ENCODE data around the gene SIRPB2.
A peak's percentile ranks its signal among the peaks of the same experiment; 100 is the strongest.

The SIRPB2 gene

GRCh38 chr20:1491281-1491840, at the start of gene SIRPB2:
TSS of gene SIRPB2 (minus strand) at chr20:1491420. CDS start at chr20:1491359, 61 bp downstream.
- DNase-seq (ENCODE audit: low spot score): no peak

GRCh38 chr20:1539816-1540419, 48.7 kb upstream of the SIRPB2 start:
- DNase-seq (ENCODE audit: low spot score): no peak

DNA sequence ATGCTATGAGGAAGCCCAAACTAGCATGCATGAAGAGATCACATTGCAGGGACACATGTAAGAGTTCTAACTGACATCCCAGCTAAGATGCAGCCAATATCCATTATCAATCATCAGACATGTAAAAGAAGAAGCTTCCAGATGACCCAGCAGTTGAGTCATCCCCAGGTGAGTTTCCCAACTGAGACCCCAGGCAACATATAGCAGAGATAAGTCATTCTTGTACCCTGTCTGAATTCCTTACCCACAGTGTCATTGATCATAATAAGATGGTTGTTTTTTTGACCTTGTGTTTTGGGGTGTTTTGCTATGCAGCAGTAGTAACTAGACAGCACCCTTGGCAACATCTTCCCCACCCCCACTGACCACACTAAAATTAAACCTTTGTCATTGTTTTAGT, 47.4 kb upstream of the SIRPB2 start:
- DNase-seq (ENCODE audit: low spot score): no peak

- peak; percentile 60 for DNase-seq (ENCODE audit: low spot score)
These were observed 46.5 kb upstream of the SIRPB2 start for GRCh38 chr20:1537731-1538058.

DNA sequence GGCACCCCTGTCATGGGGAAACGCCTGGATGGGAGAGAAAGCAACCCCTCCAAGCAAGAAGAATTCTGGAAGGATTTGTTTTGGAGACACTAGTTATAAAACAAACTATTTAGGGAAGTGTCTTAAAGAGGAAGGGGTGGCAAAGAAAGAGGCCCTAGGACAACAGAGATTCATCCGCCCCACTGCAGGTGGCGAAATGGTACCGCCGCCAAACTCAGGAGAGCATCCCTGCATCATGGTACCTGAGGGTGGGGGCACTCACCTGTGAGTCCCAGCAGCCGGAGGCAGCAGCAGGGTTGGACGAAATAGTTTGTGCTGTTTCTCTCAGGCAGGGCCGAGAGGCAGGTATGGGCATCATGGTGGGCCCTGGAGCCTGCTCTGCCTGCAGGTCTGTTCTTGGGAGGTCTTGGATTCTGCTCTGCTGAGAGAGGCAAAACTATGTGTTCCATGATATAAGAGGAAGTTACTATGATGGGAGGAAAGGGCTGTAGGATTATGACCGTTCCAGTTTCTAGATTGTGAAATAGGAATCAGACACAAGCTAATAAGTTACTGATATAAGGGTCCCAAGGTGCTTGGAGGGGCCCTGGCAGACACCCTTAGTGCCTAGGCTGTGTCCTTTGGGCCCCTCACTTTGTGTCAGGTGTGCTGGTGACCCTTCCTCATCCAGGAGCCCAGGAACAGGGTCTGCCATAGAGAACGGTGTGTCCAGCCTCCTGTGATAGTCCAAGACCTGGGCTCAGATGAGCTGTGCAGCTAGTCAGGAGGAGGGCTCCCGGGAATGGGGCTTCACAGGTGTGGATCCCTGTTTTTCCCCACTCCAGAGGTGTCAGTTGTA, 45.9 kb upstream of the SIRPB2 start:
- DNase-seq (ENCODE audit: low spot score): no peak

DNA sequence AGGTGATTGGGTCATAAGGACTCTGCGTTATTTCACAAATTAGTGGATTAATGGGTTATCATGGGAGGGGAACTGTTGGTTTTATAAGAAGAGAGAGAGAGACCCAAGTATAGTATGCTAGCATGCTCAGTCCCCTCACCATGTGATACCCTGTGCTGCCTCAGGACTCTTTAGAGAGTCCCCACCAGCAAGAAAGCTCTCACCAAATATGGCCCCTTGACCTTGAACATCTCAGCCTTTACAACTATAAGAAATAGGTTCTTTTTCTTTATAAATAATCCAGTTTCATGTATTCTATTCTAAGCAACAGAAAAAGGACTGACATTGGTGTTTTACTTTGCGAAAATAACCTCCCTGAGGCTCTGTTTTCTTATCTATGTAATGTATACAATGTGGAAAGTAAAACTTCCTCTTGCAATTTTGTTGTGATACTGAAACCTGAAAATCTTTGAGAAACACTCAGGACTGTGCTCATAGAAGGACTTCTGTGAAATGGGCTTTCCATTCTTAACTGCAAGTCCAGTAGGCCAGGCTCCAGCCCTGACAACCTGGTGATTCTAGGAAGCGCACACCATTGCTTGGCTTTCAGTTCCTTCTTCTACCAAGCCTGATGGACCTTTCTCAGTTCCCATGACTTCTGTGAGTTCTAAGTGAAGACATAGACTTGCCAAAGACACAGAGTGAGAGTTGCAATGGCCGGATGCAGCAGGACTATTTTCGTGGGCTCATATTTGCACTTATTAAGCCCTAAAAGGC, 44.4 kb upstream of the SIRPB2 start:
- peak; percentile 41 for DNase-seq (ENCODE audit: low spot score)

DNA sequence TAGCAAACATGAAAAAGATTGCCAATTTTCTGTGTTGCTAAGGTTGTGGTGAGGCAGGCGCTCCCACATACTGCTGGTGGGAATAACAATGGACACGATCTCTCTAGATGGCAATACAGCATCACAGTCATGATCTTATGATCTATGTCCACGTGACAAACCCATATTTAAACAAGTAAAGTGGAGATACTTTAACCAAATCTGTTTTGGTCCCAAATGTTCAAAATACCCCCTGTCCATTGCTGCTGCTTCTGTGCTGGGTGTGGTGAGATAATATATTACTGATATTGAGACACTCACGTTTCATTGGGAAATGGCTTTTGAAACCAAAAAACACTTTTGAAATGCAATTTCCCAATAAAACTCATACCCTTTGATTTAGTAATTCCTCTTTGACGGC, 43.3 kb upstream of the SIRPB2 start:
- DNase-seq (ENCODE audit: low spot score): no peak

DNA sequence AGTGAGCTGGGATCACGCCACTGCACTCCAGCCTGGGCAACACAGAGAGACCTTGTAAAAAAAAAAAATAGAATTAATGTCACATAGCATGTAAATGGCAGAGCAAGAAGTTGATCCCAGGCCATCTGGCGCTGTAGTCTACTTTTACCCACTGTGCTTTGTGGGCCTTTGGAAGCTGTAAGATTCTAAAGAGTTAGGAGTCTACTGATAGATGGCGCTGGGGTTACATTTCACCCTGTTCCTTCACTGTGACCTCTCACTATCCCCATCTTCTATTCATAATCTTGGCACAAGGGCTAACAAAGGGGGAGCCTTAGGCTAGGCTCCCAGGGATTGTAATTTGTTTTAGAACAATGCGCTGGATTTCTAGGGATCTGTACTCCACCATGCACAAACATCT, 41.8 kb upstream of the SIRPB2 start:
- DNase-seq (ENCODE audit: low spot score): no peak

- DNase-seq (ENCODE audit: low spot score): no peak
These were observed 37.6 kb upstream of the SIRPB2 start for GRCh38 chr20:1528811-1529210.

DNA sequence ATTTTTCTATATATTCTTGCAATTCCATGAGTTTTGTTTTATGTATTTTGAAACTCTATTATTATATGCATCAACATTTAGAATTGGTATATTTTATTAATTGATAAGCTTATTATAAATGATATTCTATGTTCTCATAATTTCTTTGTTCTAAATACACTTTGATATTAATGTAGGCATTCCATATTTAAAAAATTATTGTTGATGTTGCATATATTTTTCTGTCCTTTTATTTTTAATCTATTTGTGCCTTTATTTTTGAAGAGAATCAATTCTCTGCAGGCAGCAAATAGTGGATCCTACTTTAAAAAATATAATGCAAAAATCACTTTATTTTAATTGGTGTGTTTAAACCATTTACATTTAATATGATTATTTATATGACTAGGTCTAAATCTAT, 36.7 kb upstream of the SIRPB2 start:
- no peak for DNase-seq (ENCODE audit: low spot score)

DNA sequence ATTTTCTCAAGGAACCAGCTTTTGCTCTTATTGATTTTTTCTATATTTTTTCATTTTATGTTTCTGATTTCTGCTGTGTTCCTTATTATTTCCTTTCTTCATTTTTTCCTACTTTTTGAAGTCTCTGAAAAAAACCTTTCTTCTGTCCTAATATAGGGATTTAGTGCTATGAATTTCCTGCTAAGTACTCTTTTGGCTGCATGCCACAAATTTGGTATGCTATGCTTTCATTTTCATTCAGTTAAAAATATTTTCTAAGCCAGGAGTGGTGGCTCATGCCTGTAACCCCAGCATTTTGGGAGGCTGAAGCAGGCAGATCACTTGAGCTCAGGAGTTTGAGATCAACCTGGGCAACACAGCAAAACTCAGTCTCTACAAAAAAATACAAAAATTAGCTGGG, 35.7 kb upstream of the SIRPB2 start:
- no peak for DNase-seq (ENCODE audit: low spot score)

- no peak for DNase-seq (ENCODE audit: low spot score)
These were observed 35.1 kb upstream of the SIRPB2 start for GRCh38 chr20:1526310-1526709.

DNA sequence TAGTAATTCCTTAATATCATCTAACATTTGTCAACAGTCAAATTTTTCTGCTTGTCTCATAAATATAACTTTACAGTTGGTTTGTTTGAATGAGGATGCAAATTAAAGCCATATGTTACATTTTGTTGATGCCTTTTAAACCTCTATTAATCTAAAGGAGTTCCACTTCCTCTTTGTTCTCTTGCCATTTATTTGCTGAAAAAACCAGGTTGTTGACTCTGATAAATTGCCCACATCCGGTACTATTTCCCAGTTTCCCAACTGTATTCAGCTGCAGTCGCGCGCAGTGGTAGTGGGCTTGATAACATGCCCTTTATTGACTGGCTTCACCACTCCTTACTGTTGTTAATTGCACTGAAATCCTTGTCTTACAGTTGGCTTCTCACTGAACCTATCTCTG, 32.8 kb upstream of the SIRPB2 start:
- DNase-seq (ENCODE audit: low spot score): peak; percentile 42

DNA sequence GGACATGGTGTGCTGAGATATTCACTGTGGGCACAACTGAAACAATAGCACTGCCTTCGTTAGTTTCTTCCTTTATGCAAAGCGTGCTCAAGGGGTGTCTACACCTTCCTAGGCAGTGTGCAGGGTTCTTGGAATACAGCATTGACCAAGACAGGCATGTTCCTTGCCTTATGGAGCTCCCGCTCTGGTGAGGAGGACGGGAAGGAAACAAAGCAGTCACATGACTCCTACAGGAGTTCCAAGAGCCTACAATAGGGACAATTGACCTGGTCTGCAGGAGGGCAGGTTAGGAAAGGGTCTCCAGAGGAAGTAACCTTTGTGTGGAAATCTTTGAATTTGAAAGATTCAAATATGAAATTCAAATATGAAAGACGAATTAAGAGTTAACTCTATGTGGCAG, 25.8 kb upstream of the SIRPB2 start:
- no peak for DNase-seq (ENCODE audit: low spot score)

DNA sequence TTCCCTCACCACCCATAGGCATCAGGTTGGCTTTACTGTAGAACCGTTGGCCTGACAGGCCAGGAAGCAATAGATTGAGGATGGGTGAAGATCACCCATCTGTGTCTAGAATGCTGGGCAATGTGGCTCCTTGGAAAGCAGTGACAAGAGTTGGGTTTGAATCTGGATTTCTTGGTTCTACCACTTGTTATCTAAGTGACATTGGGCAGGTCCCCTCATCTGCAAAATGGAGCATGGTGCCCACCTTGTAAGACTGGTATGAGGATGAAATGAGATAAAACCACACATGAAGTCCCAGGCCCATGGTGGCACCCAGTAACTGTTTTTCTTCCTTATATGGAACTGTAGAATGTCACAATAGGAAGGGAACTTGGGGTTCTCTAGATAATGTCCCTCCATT, 22.6 kb upstream of the SIRPB2 start:
- DNase-seq (ENCODE audit: low spot score): no peak

DNA sequence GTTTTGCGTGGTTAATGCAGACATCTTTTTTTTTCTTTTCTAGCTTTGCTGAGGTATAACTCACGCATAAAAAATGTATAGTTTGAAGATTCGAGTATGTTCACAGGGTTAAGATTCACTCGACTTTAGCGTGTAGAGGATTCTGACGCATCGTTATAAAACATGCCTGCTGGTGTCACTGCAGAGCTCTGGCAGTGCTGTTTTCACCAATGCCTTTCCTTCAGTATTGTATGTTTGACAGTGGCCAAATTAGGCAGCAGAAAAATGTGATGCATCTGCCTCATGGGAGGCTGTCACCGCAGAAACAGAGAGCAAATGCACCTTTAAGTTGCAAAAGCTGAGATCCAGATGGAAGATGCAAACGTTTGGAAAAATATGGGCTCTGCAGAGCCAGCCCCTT, 18.0 kb upstream of the SIRPB2 start:
- DNase-seq (ENCODE audit: low spot score): peak; percentile 39

- DNase-seq (ENCODE audit: low spot score): no peak
These were observed 17.4 kb upstream of the SIRPB2 start for GRCh38 chr20:1508574-1508973.

DNA sequence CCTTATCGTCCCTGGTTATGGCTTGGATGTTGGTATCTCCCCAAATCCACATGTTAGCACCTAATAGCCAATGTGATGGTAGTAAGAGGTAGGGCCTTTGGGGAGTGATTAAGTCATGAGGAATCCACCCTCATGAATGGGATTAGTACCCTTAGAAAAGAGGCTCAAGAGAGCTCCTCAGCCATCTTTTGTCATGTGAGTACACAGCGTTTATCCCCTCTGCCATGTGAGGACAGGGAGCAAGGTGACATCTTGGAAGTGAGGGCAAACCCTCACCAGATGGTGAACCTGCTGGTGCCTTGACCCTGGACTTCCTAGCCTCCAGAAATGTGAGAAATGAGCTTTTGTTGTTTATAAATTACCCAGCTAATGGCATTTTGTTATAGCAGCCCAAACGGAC, 16.1 kb upstream of the SIRPB2 start:
- no peak for DNase-seq (ENCODE audit: low spot score)

DNA sequence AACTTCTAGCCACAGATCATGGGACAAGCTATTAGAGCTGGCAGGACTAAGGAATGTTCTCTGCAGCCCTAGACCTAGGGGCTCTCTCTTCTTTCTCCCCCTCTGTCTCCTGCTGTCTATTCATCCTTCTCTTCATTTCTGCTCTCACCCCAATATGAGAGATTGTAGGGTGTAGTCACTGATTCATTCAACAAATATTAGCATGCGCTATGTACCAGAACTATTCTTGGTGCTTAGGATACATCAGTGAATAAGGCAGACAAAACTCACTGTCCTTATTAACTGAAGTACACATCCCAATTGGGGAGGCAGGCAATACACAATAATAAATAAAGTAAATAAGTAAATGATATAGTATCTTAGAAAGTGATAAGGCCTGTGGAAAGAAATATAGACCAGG, 14.7 kb upstream of the SIRPB2 start:
- no peak for DNase-seq (ENCODE audit: low spot score)

GRCh38 chr20:1505361-1505760, 14.1 kb upstream of the SIRPB2 start:
- DNase-seq (ENCODE audit: low spot score): no peak

DNA sequence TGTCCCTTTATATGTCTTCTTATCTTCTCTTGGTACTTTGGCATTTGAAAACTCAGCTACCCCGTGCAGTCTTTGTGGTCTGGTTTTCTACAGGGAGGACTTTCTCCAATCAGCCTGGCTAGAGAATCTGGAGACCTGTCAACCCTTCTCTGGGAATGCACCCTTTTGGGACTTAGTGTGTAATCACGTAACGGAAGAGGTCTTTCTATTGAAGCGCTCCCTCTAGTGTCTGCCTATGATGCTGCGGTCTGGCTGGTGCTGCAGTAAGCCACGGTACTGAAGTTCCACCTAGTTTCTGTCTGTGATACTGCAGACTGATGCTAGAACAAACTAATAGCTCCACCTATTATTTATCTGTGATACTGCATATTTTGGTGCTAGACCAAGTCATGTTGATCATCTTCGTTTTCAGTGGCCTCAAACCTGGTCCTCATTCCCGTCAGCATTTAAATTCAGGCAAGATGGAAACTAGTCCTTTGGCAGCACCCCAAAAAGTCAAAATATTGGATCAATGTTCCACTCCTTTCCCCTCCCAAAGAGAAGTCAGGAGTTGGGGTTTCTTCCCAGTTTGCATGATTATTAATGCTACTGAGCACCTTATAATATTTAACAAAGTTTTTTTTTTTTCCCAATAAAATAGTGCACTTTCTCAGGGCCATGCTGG, 12.5 kb upstream of the SIRPB2 start:
- DNase-seq (ENCODE audit: low spot score): peak; percentile 88

DNA sequence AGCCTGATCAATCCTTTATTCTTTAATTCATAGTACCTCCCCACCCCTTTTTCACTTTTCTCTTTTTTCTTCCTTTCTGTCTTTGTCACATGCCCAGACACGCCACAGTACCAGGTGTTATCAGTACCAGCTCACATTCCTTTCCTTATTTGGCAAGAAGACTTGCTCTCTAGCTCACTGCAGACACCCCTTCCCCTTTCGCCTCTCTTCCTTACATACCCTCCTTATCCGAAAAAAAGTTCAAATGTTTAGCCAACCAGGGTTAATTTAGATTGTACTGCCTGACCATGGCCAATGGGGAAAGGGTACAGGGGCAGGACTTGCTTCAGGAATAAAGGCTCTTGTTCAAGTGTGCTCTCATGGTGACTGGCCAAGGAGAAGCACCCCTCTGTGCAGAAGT, 9.3 kb upstream of the SIRPB2 start:
- DNase-seq (ENCODE audit: low spot score): no peak
